ENCODE measurements around the gene MYH7.

The MYH7 gene

GRCh38 chr14:23377198-23377550 lies 58.3 kb downstream of the MYH7 start:
- no peak for DNase-seq (ENCODE audit: low spot score)
- no peak for TF ChIP-seq CTCF (IDR thresholded peaks at IDR 0.05; ENCODE audit: extremely low read depth, missing control alignments)

GRCh38 chr14:23376482-23377197 lies 58.8 kb downstream of the MYH7 start, which contains the start of gene CMTM5:
Gene CMTM5, plus strand, starts transcription at chr14:23377046. Its CDS starts 206 bp downstream, at chr14:23377252.
- no peak for DNase-seq (ENCODE audit: low spot score)
- TF ChIP-seq CTCF (IDR thresholded peaks at IDR 0.05; ENCODE audit: extremely low read depth, missing control alignments): no peak

GRCh38 chr14:23375527-23376251 lies 59.8 kb downstream of the MYH7 start:
- DNase-seq (ENCODE audit: low spot score): no peak
- no peak for TF ChIP-seq CTCF (IDR thresholded peaks at IDR 0.05; ENCODE audit: extremely low read depth, missing control alignments)

GRCh38 chr14:23373041-23373440 lies 62.4 kb downstream of the MYH7 start:
- no peak for TF ChIP-seq CTCF (IDR thresholded peaks at IDR 0.05; ENCODE audit: extremely low read depth, missing control alignments)
- DNase-seq (ENCODE audit: low spot score): no peak

- DNase-seq (ENCODE audit: low spot score): no peak
- no peak for TF ChIP-seq CTCF (IDR thresholded peaks at IDR 0.05; ENCODE audit: extremely low read depth, missing control alignments)
These were observed 63.0 kb downstream of the MYH7 start, which contains the start of gene IL25 for GRCh38 chr14:23372509-23372908. Gene IL25, plus strand, starts transcription at chr14:23372809.

GRCh38 chr14:23371865-23372264 lies 63.6 kb downstream of the MYH7 start:
- no peak for TF ChIP-seq CTCF (IDR thresholded peaks at IDR 0.05; ENCODE audit: extremely low read depth, missing control alignments)
- no peak for DNase-seq (ENCODE audit: low spot score)

GRCh38 chr14:23370221-23370620 lies 65.2 kb downstream of the MYH7 start:
- DNase-seq (ENCODE audit: low spot score): no peak

More at GRCh38 chr14:23370221-23370620, 65.2 kb downstream of the MYH7 start:
- TF ChIP-seq CTCF (IDR thresholded peaks at IDR 0.05; ENCODE audit: extremely low read depth, missing control alignments): no peak
